Caco-2 (cell line): ENCODE data around the gene ATP6V1F. TPM values are rescaled to one million over a fixed set of nuclear protein-coding genes. Genes with fewer than 3 reads are reported as not detected.

ENCODE experiments used
- BruUV-seq: library from RNA; stranded (reverse); fragments of 400-500 nt; replicated peaks from 2 replicates; lab custom pipeline; 2021; lab: Mats Ljungman, UMichigan
- CTCF ChIA-PET: fragments of 300-600 bp; sonication (Branson Sonifier 250); formaldehyde crosslinking; loops from one replicate; lab custom pipeline; 2022; ENCODE audit warnings: antibody characterized with exemption; lab: Charles Lee
- POLR2A ChIA-PET: fragments of 300-600 bp; sonication (Branson Sonifier 250); formaldehyde crosslinking; loops from one replicate; lab custom pipeline; 2022; ENCODE audit warnings: antibody characterized with exemption; lab: Charles Lee
- DNase-seq, 2 experiments: peaks; one replicate each; pipeline versions ENCODE4 v3.0.0 to v3.0.0-alpha.2; 2020 to 2022
- H3K27me3 ChIP-seq: replicated peaks from 2 replicates; pipeline ENCODE4 v1.6.0; 2011; ENCODE audit warnings: low read length; ENCODE audit not compliant: control insufficient read depth, insufficient read depth
- H3K36me3 ChIP-seq: 2 replicates; pipeline ENCODE4 v1.5.1; 2011; ENCODE audit warnings: low read length; ENCODE audit not compliant: control insufficient read depth, insufficient read depth
- H3K4me1 ChIP-seq: fragments of 250-450 bp; sonication (Bioruptor Pico); 2 replicates; pipeline ENCODE4 v1.5.1; 2020; ENCODE audit warnings: mild to moderate bottlenecking
- H3K4me3 ChIP-seq: 2 replicates; pipeline ENCODE4 v1.5.1; 2011; ENCODE audit warnings: low read depth, mild to moderate bottlenecking, control low read depth, low read length
- H3K9me3 ChIP-seq: fragments of 250-450 bp; sonication (Bioruptor Pico); 2 replicates; pipeline ENCODE4 v1.5.1; 2020; ENCODE audit warnings: mild to moderate bottlenecking, moderate library complexity
- H3K27ac Mint-ChIP-seq: one replicate; pipeline ENCODE4 v1.8.0; 2022; ENCODE audit warnings: mixed read lengths; ENCODE audit not compliant: unreplicated experiment
- H3K27me3 Mint-ChIP-seq: one replicate; pipeline ENCODE4 v1.8.0; 2022; ENCODE audit warnings: mixed read lengths; ENCODE audit not compliant: insufficient read depth, unreplicated experiment
- H3K36me3 Mint-ChIP-seq: one replicate; pipeline ENCODE4 v1.8.0; 2022; ENCODE audit warnings: mild to moderate bottlenecking, mixed read lengths; ENCODE audit not compliant: insufficient read depth, unreplicated experiment
- H3K4me1 Mint-ChIP-seq: one replicate; pipeline ENCODE4 v1.8.0; 2022; ENCODE audit warnings: low read depth, mixed read lengths; ENCODE audit not compliant: unreplicated experiment
- H3K4me3 Mint-ChIP-seq: one replicate; pipeline ENCODE4 v1.8.0; 2022; ENCODE audit warnings: mild to moderate bottlenecking, moderate library complexity, mixed read lengths; ENCODE audit not compliant: unreplicated experiment
- H3K9me3 Mint-ChIP-seq: one replicate; pipeline ENCODE4 v1.8.0; 2022; ENCODE audit warnings: mixed read lengths; ENCODE audit not compliant: unreplicated experiment
- intact Hi-C: fragments of 100-400 bp; cut with micrococcal nuclease; formaldehyde crosslinking; loops from one replicate; pipeline ENCODE4 v1.10.0; 2022; ENCODE audit not compliant: unreplicated experiment
- total RNA-seq: library from RNA; stranded (reverse); gene quantifications from 2 replicates; pipeline ENCODE4 v1.2.3, GENCODE V29; 2022
- TF ChIP-seq, protein P1 (sequence below), 2 experiments: fragments of 200-600 bp in 1 of 2; IDR thresholded peaks; 1 replicate in 1 of 2; 2 replicates in 1 of 2; pipeline versions ENCODE4 v1.5.1 to v1.8.0; 2011 to 2022; ENCODE audit warnings: antibody characterized with exemption in 1 of 2, control low read depth in 1 of 2, inconsistent platforms in 1 of 2, low read depth in 1 of 2, low read length in 1 of 2, mild to moderate bottlenecking in 1 of 2, moderate library complexity in 1 of 2; ENCODE audit not compliant: insufficient read depth in 1 of 2, severe bottlenecking in 1 of 2, unreplicated experiment in 1 of 2

ATP6V1F gene
- total RNA-seq, 1 experiment from 2014 or later, result 162 TPM

DNA sequence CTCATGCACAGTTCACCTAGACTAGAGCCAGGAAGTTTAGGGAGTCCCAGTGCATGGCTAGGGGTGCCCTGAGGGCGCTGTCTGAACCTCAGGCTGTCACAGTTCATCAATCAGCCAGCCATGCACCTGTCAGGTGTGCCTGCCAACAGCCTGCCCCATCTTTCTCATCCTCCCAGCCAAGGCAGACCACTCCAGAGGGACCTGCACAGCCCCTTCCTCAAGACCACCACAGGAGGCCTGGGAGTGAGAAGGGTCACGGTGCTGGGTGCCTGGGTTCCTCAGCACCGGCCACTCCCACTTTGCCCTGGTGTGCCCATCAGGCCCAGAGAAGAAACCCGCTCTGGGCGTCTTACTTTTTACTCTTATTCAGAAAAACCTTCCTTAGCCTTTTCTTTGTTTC is 8.4 kb downstream of the ATP6V1F start:
- H3K27ac Mint-ChIP-seq, result no peak overlapping the region
- intact Hi-C loops, result no loop called here
- peaks cover 7% of the 10 kb centered on the region for H3K4me1 Mint-ChIP-seq
- ChIA-PET CTCF (interaction anchor here (1.4 kb wide), 1 partner anchor 9 kb away, joined by 4 read pairs; no protein-coding TSS in a partner anchor), POLR2A (no interaction called here)
- no TSS peak for BruUV-seq
- peaks cover 12% of the 10 kb centered on the region; the same call in 1 of the 2 replicates for H3K4me1 ChIP-seq
- H3K9me3 ChIP-seq, result no peaks in the 10 kb centered on the region
- no peak overlapping the region for H3K4me3 ChIP-seq
- H3K4me3 Mint-ChIP-seq, result peak overlapping the region; percentile 79
- TF ChIP-seq, protein P1, sequence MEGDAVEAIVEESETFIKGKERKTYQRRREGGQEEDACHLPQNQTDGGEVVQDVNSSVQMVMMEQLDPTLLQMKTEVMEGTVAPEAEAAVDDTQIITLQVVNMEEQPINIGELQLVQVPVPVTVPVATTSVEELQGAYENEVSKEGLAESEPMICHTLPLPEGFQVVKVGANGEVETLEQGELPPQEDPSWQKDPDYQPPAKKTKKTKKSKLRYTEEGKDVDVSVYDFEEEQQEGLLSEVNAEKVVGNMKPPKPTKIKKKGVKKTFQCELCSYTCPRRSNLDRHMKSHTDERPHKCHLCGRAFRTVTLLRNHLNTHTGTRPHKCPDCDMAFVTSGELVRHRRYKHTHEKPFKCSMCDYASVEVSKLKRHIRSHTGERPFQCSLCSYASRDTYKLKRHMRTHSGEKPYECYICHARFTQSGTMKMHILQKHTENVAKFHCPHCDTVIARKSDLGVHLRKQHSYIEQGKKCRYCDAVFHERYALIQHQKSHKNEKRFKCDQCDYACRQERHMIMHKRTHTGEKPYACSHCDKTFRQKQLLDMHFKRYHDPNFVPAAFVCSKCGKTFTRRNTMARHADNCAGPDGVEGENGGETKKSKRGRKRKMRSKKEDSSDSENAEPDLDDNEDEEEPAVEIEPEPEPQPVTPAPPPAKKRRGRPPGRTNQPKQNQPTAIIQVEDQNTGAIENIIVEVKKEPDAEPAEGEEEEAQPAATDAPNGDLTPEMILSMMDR (IDR thresholded peaks at IDR 0.05; ENCODE audit: insufficient read depth in 1 of 2, low read depth in 1 of 2, low read length in 1 of 2, severe bottlenecking in 1 of 2, unreplicated experiment in 1 of 2), result no peak
- no peaks in the 10 kb centered on the region for H3K27me3 ChIP-seq
- H3K9me3 Mint-ChIP-seq, result no peaks in the 10 kb centered on the region
- DNase-seq, result no peak
- H3K27me3 Mint-ChIP-seq, result peaks cover 3% of the 10 kb centered on the region
- no peaks in the 10 kb centered on the region; the same call in 1 of the 2 replicates for H3K36me3 ChIP-seq
- no peaks in the 10 kb centered on the region for H3K36me3 Mint-ChIP-seq

DNA sequence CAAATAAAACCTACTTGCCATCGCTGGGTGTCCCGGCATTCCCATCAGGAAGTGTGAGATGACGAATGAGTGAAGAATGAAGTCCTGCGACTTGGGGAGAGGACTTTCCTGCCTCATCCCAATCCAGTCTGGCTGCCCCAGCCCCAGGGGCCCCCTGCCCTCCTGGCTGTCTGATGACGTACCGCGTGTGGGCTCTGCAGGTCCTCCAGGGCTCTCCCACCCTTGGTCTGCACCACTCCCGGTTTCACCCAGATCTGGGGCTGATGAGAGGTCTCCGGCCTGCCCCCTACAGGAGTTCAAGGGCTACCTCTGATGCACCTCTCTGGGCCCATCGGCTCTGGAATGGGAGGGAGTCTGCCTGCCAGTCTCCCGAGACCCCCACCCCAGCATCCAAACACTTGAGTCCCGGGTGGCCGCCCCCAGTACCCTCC is 9.8 kb downstream of the ATP6V1F start:
- Histone ChIP-seq H3K27me3 (no peaks in the 10 kb centered on the region), H3K4me3 (no peak overlapping the region), H3K4me1 (peaks cover 12% of the 10 kb centered on the region; the same call in 1 of the 2 replicates), H3K36me3 (no peaks in the 10 kb centered on the region), H3K9me3 (no peaks in the 10 kb centered on the region)
- H3K27me3 Mint-ChIP-seq, result peaks cover 3% of the 10 kb centered on the region
- no peaks in the 10 kb centered on the region for H3K9me3 Mint-ChIP-seq
- H3K36me3 Mint-ChIP-seq, result no peaks in the 10 kb centered on the region
- no peak overlapping the region for H3K4me3 Mint-ChIP-seq
- H3K27ac Mint-ChIP-seq, result no peak overlapping the region
- peaks cover under 1% of the 10 kb centered on the region for H3K4me1 Mint-ChIP-seq
- no peak for DNase-seq
- CTCF ChIA-PET, result interaction anchor here (3.1 kb wide), 1 partner anchor 9 kb away, joined by 10 read pairs; the partner anchor contains the start of gene ATP6V1F
- no TSS peak for BruUV-seq
- POLR2A ChIA-PET, result no interaction called here
- TF ChIP-seq, protein P1 (IDR thresholded peaks at IDR 0.05; ENCODE audit: insufficient read depth in 1 of 2, low read depth in 1 of 2, low read length in 1 of 2, severe bottlenecking in 1 of 2, unreplicated experiment in 1 of 2), result peak in 1 of 2 experiments; percentile 22
- intact Hi-C loops, result no loop called here

DNA sequence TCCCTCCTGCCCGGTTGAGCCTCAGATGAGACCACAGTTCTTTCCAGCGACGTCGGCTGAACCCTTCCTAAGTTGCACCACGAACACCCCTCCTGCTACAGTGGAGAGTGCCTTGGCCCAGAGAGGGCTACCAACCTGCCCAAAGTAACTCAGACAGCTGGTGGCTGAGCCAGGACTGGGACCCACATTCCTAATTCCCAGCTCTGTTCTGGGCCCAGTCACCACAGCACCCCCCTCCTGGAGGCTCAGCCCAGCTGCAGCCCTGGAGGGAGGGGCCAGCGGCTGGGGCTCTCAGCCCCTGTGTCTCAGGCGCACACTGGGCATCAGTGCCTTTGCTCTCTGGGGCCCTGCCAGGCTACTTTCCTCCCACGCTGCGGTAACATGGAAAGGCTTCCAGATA is 10.6 kb downstream of the ATP6V1F start:
- H3K27me3 Mint-ChIP-seq, result peaks cover 3% of the 10 kb centered on the region
- ChIA-PET CTCF (interaction anchor here (3.1 kb wide), 1 partner anchor 10 kb away, joined by 10 read pairs; the partner anchor contains the start of gene ATP6V1F), POLR2A (no interaction called here)
- no peaks in the 10 kb centered on the region for H3K4me1 Mint-ChIP-seq
- H3K36me3 Mint-ChIP-seq, result no peaks in the 10 kb centered on the region
- peaks cover 8% of the 10 kb centered on the region; the same call in 1 of the 2 replicates for H3K4me1 ChIP-seq
- intact Hi-C loops, result no loop called here
- no peaks in the 10 kb centered on the region for H3K36me3 ChIP-seq
- H3K4me3 Mint-ChIP-seq, result no peak overlapping the region
- H3K9me3 ChIP-seq, result no peaks in the 10 kb centered on the region
- no peaks in the 10 kb centered on the region for H3K27me3 ChIP-seq
- no peaks in the 10 kb centered on the region for H3K9me3 Mint-ChIP-seq
- no peak overlapping the region for H3K27ac Mint-ChIP-seq
- TF ChIP-seq, protein P1 (IDR thresholded peaks at IDR 0.05; ENCODE audit: insufficient read depth in 1 of 2, low read depth in 1 of 2, low read length in 1 of 2, severe bottlenecking in 1 of 2, unreplicated experiment in 1 of 2), result no peak
- no TSS peak for BruUV-seq
- H3K4me3 ChIP-seq, result no peak overlapping the region
- DNase-seq, result no peak
